Body of pancreas (tissue), 4 donors: Measurements from ENCODE around the gene H1-8. TPM values are rescaled to one million over a fixed set of nuclear protein-coding genes. Genes with fewer than 3 reads are reported as not detected.
A peak's percentile ranks its signal among the peaks of the same experiment; 100 is the strongest.

ENCODE experiments used
- ATAC-seq: fragments of 150-250 bp; one replicate; pipeline ENCODE4 v1.9.1; 2016
- DNase-seq, 4 donors: peaks; one replicate each; pipeline ENCODE4 v3.0.0-alpha.2; 2019
- H3K27ac ChIP-seq, 4 donors: fragments of 200-600 bp; sonication (generic); 1 replicate in 3 of 4; 2 replicates in 1 of 4; pipeline versions ENCODE4 v1.5.1 to v1.6.1; 2016 to 2019; ENCODE audit warnings: mild to moderate bottlenecking in 1 of 4, mixed read lengths in 1 of 4, moderate library complexity in 1 of 4
- H3K27me3 ChIP-seq, 2 donors: fragments of 200-600 bp; sonication (generic); one replicate each; pipeline ENCODE4 v1.6.0; 2016; ENCODE audit warnings: mild to moderate bottlenecking in 1 of 2
- H3K36me3 ChIP-seq, 2 donors: fragments of 200-600 bp; sonication (generic); replicated peaks in 1 of 2; 2 replicates each; pipeline ENCODE4 v1.5.1; 2016; ENCODE audit warnings: low read depth in 2 of 2; ENCODE audit not compliant: insufficient read depth in 1 of 2
- H3K4me1 ChIP-seq: fragments of 200-600 bp; sonication (generic); one replicate; pipeline ENCODE4 v1.6.0; 2016
- H3K4me3 ChIP-seq, 2 donors: fragments of 200-600 bp; sonication (generic); 1 replicate in 1 of 2; 2 replicates in 1 of 2; pipeline ENCODE4 v1.5.1; 2016 to 2019
- H3K9me3 ChIP-seq, 3 donors: fragments of 200-600 bp; sonication (generic); 1 replicate in 2 of 3; 2 replicates in 1 of 3; pipeline ENCODE4 v1.5.1; 2016
- POLR2A ChIP-seq, 3 donors: fragments of 450-650 bp; IDR thresholded peaks; one replicate each; pipeline ENCODE4 v1.6.1; 2016; ENCODE audit warnings: antibody characterized with exemption in 3 of 3, mild to moderate bottlenecking in 2 of 3
- WGBS, 2 donors: methylation state at CpG; one replicate each; pipeline ENCODE4 v1.1.5; 2017; 5-methylcytosine and 5-hydroxymethylcytosine counted together
- intact Hi-C: fragments of 100-400 bp; cut with DNase I; formaldehyde crosslinking; loops from one replicate; pipeline ENCODE4 v1.15.1; 2023
- total RNA-seq, 2 donors: library from RNA; depleted of rRNA; stranded (reverse); fragments of >200 nt; gene quantifications; one replicate each; pipeline ENCODE4 v1.1.0, GENCODE V29; 2016
- TF ChIP-seq, protein P1 (sequence below), 7 experiments: fragments of 450-650 bp in 4 of 7; fragments of 200-600 bp in 3 of 7; sonication (generic) in 3 of 7; IDR thresholded peaks; one replicate each; pipeline ENCODE4 v1.5.1; 2016 to 2019; ENCODE audit warnings: antibody characterized with exemption in 7 of 7

Gene H1-8
- total RNA-seq, 2 donors from 2014 or later = not detected

DNA sequence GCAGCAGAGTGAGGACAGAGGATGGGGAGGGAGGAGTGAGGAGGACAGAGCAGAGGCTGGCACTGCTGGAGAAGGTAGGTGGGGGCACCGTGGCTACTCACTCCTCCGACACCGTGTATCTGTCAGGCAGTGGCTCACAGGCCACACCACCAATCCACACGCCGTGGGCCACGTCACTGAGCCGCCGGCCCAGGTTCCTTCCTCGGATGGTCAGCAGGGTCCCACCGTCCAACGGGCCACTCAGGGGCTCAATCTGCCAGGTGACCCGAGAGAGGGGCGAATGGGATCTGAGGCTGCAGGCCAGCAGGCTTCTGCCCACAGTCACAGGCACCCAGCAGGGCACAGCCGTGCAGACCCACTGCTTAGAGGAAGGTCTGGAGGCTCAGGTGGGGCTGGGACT, 30.5 kb downstream of the H1-8 start:
- WGBS, 2 donors = 90 to 91% methylated on average over 4 to 14 of the region's 14 CpGs
- intact Hi-C loops = no loop called here
- Histone ChIP-seq H3K4me3 (no peak overlapping the region), H3K27me3 (no peaks in the 10 kb centered on the region), H3K36me3 (no peaks in the 10 kb centered on the region), H3K27ac (no peak overlapping the region), H3K4me1 (peaks cover 11% of the 10 kb centered on the region), H3K9me3 (no peaks in the 10 kb centered on the region)
- ATAC-seq (no peak), DNase-seq (no peak)
- TF ChIP-seq, protein P1, sequence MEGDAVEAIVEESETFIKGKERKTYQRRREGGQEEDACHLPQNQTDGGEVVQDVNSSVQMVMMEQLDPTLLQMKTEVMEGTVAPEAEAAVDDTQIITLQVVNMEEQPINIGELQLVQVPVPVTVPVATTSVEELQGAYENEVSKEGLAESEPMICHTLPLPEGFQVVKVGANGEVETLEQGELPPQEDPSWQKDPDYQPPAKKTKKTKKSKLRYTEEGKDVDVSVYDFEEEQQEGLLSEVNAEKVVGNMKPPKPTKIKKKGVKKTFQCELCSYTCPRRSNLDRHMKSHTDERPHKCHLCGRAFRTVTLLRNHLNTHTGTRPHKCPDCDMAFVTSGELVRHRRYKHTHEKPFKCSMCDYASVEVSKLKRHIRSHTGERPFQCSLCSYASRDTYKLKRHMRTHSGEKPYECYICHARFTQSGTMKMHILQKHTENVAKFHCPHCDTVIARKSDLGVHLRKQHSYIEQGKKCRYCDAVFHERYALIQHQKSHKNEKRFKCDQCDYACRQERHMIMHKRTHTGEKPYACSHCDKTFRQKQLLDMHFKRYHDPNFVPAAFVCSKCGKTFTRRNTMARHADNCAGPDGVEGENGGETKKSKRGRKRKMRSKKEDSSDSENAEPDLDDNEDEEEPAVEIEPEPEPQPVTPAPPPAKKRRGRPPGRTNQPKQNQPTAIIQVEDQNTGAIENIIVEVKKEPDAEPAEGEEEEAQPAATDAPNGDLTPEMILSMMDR (IDR thresholded peaks at IDR 0.05) = no peak
- TF ChIP-seq POLR2A (IDR thresholded peaks at IDR 0.05) = no peak

DNA sequence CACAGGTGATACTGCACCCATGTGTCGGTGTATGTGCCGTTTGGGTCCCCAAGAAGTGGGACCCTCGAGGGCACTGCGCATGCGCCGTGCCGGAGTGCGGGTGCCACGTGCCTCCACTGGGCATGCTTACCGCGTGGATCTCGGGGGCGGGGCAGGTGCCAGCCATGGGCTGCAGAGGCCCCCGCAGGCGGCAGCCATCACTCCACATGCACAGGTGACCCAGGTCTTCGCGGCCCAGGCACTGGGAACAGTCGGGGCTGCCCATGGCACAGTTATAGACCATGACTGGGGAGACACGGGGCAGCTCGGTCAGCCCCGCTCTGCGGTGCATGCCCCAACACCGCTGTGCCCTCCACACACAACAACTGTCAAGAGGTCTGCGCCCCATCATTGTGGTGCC, 31.2 kb downstream of the H1-8 start:
- Histone ChIP-seq H3K4me3 (no peak overlapping the region), H3K36me3 (no peaks in the 10 kb centered on the region)
- no peak for TF ChIP-seq POLR2A (IDR thresholded peaks at IDR 0.05)
- TF ChIP-seq, protein P1 (IDR thresholded peaks at IDR 0.05) = no peak

DNA sequence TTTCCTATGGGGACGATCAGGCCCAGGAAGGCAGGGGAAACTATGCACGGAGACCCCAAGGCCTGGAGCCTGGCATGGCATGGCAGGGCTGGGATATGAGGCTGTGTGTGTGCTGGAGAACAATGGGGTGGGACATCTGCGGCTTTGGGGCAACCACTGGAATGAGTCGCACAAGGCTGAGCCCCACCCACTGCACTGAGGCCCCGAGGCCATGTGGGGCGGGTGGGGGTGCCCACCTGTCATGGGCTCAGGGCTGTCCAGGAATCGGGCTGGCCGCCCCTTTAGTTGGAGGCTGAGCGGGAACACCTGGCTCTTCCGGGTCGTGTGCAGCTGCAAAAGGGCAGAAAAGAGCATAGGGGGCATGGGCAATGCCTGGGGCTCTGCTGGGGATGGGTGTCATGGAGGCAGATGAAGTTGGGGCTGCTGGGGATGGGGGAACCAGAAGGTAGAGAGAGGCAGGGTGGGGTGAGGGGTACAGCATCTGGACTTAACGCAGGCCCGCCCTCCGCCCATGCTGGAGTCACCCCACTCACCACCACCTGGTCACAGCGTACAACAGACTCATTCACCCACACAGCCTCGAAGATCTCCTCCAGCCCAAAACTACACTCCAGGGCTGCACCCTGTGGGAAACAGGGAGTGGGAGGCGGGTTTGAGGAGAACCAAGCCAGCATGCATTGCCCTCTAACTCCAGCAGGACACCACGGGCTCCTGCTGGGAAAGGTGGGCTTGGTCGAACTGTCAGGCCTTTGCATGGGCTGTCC, 32.4 kb downstream of the H1-8 start:
- no peaks in the 10 kb centered on the region for H3K9me3 ChIP-seq
- H3K27me3 ChIP-seq = no peaks in the 10 kb centered on the region
- intact Hi-C loops = no loop called here
- H3K4me3 ChIP-seq = no peak overlapping the region
- no peak for ATAC-seq
- 77 to 86% methylated on average over 14 to 19 of the region's 19 CpGs for WGBS, 2 donors
- peaks cover 11% of the 10 kb centered on the region for H3K4me1 ChIP-seq
- TF ChIP-seq, protein P1 (IDR thresholded peaks at IDR 0.05) = no peak
- no peak for TF ChIP-seq POLR2A (IDR thresholded peaks at IDR 0.05)
- no peaks in the 10 kb centered on the region for H3K36me3 ChIP-seq
- no peak overlapping the region for H3K27ac ChIP-seq
- DNase-seq = no peak

More for the DNA sequence above, 31.2 kb downstream of the H1-8 start:
- no peaks in the 10 kb centered on the region for H3K9me3 ChIP-seq
- intact Hi-C loops = no loop called here
- no peaks in the 10 kb centered on the region for H3K27me3 ChIP-seq
- 91 to 95% methylated on average over 20 of the region's 24 CpGs for whole genome bisulfite sequencing, 2 donors
- DNase-seq (no peak), ATAC-seq (no peak)
- no peak overlapping the region for H3K27ac ChIP-seq
- H3K4me1 ChIP-seq = peaks cover 11% of the 10 kb centered on the region

DNA sequence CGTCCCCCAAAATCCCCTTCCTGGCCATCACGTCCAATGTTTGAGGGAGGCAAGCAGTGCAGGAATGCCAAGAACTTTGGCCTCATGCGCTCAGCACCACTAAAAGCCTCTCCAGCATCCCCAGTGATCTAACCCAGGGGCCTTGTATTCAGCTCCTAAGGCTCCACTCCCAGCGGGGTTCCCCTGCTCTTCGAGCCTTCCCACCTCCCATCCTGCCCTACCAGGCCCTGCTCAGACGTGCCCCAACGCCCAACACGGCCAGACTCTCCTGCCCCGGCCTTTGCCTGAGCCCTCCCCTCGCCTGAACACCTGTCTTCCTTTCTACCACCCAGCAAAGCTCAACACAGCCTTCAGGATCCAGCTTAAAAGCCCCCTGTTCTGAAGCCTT, 33.0 kb downstream of the H1-8 start:
- no peaks in the 10 kb centered on the region for H3K9me3 ChIP-seq
- peaks cover 11% of the 10 kb centered on the region for H3K4me1 ChIP-seq
- TF ChIP-seq, protein P1 (IDR thresholded peaks at IDR 0.05) = no peak
- no peak for TF ChIP-seq POLR2A (IDR thresholded peaks at IDR 0.05)
- 90 to 91% methylated on average over 8 to 10 of the region's 10 CpGs for WGBS, 2 donors
- H3K36me3 ChIP-seq = no peaks in the 10 kb centered on the region
- DNase-seq (no peak), ATAC-seq (no peak)
- H3K4me3 ChIP-seq = no peak overlapping the region
- no peaks in the 10 kb centered on the region for H3K27me3 ChIP-seq
- peak overlapping the region in 2 of 4 donors; percentile 16 to 72 for H3K27ac ChIP-seq
- intact Hi-C loops = no loop called here
